Endothelial cell (in vitro differentiated cells): ENCODE data around the gene PRKAG3. TPM values are rescaled to one million over a fixed set of nuclear protein-coding genes. Genes with fewer than 3 reads are reported as not detected.

ENCODE experiments used
- DNase-seq: peaks from one replicate; pipeline ENCODE4 v3.0.0; 2021; ENCODE audit warnings: low spot score
- H3K27ac Mint-ChIP-seq: one replicate; pipeline ENCODE4 v1.8.0; 2021; ENCODE audit warnings: mixed read lengths, inconsistent platforms; ENCODE audit not compliant: unreplicated experiment
- H3K27me3 Mint-ChIP-seq: one replicate; pipeline ENCODE4 v1.8.0; 2021; ENCODE audit warnings: mild to moderate bottlenecking, moderate library complexity, mixed read lengths, inconsistent platforms; ENCODE audit not compliant: unreplicated experiment
- H3K36me3 Mint-ChIP-seq: one replicate; pipeline ENCODE4 v1.8.0; 2021; ENCODE audit warnings: mild to moderate bottlenecking, low read depth, mixed read lengths, inconsistent platforms; ENCODE audit not compliant: unreplicated experiment
- H3K4me1 Mint-ChIP-seq: one replicate; pipeline ENCODE4 v1.8.0; 2021; ENCODE audit warnings: mild to moderate bottlenecking, mixed read lengths, inconsistent platforms; ENCODE audit not compliant: unreplicated experiment
- H3K4me3 Mint-ChIP-seq: one replicate; pipeline ENCODE4 v1.8.0; 2021; ENCODE audit warnings: mild to moderate bottlenecking, mixed read lengths, inconsistent platforms; ENCODE audit not compliant: unreplicated experiment
- H3K9me3 Mint-ChIP-seq: one replicate; pipeline ENCODE4 v1.8.0; 2021; ENCODE audit warnings: mixed read lengths, inconsistent platforms; ENCODE audit not compliant: unreplicated experiment
- total RNA-seq: library from RNA; stranded (reverse); fragmentation: NEBNext Ultra II Directional; extraction: Animal tissue kit (Norgen Biotek cat#: 25700); gene quantifications from one replicate; pipeline ENCODE4 v1.2.1, GENCODE V29; 2021; ENCODE audit not compliant: unreplicated experiment
- TF ChIP-seq, protein P1 (sequence below): fragments of 200-600 bp; sonication (generic); IDR thresholded peaks from one replicate; pipeline ENCODE4 v1.5.0; 2021; ENCODE audit warnings: antibody characterized with exemption; ENCODE audit not compliant: unreplicated experiment

PRKAG3 gene
- total RNA-seq, 1 donor from 2014 or later = not detected

GRCh38 chr2:218812861-218813260, 18.7 kb downstream of the PRKAG3 start:
- H3K36me3 Mint-ChIP-seq = peaks cover 12% of the 10 kb centered on the region
- TF ChIP-seq, protein P1, sequence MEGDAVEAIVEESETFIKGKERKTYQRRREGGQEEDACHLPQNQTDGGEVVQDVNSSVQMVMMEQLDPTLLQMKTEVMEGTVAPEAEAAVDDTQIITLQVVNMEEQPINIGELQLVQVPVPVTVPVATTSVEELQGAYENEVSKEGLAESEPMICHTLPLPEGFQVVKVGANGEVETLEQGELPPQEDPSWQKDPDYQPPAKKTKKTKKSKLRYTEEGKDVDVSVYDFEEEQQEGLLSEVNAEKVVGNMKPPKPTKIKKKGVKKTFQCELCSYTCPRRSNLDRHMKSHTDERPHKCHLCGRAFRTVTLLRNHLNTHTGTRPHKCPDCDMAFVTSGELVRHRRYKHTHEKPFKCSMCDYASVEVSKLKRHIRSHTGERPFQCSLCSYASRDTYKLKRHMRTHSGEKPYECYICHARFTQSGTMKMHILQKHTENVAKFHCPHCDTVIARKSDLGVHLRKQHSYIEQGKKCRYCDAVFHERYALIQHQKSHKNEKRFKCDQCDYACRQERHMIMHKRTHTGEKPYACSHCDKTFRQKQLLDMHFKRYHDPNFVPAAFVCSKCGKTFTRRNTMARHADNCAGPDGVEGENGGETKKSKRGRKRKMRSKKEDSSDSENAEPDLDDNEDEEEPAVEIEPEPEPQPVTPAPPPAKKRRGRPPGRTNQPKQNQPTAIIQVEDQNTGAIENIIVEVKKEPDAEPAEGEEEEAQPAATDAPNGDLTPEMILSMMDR = no peak
- no peak for DNase-seq
- H3K9me3 Mint-ChIP-seq = no peaks in the 10 kb centered on the region
- no peak overlapping the region for H3K27ac Mint-ChIP-seq
- no peaks in the 10 kb centered on the region for H3K4me1 Mint-ChIP-seq
- H3K4me3 Mint-ChIP-seq = no peak overlapping the region
- H3K27me3 Mint-ChIP-seq = peaks cover 5% of the 10 kb centered on the region

DNA sequence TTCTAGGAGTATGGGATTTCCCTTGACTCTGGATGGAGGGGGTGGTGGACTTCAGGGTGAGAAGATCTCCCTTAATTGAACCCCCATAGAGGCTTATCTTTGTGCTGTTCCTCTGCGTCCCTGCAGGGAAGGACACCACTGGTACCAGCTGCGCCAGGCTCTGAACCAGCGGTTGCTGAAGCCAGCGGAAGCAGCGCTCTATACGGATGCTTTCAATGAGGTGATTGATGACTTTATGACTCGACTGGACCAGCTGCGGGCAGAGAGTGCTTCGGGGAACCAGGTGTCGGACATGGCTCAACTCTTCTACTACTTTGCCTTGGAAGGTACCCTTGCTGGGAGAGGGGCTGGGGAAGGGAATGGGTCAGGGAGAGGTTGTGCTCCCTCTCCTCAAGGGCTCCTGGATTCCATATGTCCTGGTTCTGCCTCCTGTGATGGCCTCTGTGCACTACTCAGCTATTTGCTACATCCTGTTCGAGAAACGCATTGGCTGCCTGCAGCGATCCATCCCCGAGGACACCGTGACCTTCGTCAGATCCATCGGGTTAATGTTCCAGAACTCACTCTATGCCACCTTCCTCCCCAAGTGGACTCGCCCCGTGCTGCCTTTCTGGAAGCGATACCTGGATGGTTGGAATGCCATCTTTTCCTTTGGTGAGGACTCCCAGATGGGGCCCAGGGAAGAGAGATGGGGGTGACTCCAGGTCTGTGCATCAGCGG, 19.3 kb downstream of the PRKAG3 start:
- H3K27ac Mint-ChIP-seq = no peak overlapping the region
- TF ChIP-seq, protein P1 = no peak
- H3K27me3 Mint-ChIP-seq = peaks cover 5% of the 10 kb centered on the region
- no peaks in the 10 kb centered on the region for H3K4me1 Mint-ChIP-seq
- H3K9me3 Mint-ChIP-seq = no peaks in the 10 kb centered on the region
- H3K4me3 Mint-ChIP-seq = no peak overlapping the region
- no peak for DNase-seq
- H3K36me3 Mint-ChIP-seq = peaks cover 12% of the 10 kb centered on the region

GRCh38 chr2:218811382-218811781, 20.2 kb downstream of the PRKAG3 start:
- Mint-ChIP-seq H3K9me3 (no peaks in the 10 kb centered on the region), H3K4me1 (peaks cover 3% of the 10 kb centered on the region), H3K27ac (no peak overlapping the region), H3K4me3 (no peak overlapping the region), H3K36me3 (peaks cover 8% of the 10 kb centered on the region), H3K27me3 (peaks cover 1% of the 10 kb centered on the region)
- TF ChIP-seq, protein P1 = no peak
- DNase-seq = no peak

DNA sequence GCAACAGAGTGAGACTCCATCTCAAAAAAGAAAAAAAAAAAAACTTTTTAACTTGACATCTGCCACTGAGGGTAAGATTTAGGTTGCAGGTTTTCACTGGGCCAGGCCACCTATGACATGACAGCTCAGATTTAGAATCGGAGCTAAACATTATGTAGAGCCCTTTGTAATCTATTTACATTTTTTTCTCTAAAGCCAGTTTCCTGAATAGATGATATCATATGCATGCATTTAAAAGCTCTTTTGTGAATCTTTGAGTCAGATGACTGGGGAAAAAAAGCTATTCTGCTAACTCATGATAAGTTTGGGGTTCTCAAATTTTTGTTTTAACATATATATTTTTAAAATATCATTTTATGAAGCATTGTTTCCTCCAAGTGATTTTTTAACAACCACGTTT, 21.3 kb downstream of the PRKAG3 start:
- Mint-ChIP-seq H3K36me3 (peaks cover 6% of the 10 kb centered on the region), H3K4me3 (no peak overlapping the region), H3K9me3 (no peaks in the 10 kb centered on the region), H3K27ac (no peak overlapping the region), H3K27me3 (peaks cover 1% of the 10 kb centered on the region), H3K4me1 (peaks cover 10% of the 10 kb centered on the region)
- TF ChIP-seq, protein P1 = no peak
- DNase-seq = no peak

GRCh38 chr2:218809515-218809914, 22.1 kb downstream of the PRKAG3 start:
- peaks cover 1% of the 10 kb centered on the region for H3K27me3 Mint-ChIP-seq
- peaks cover 10% of the 10 kb centered on the region for H3K4me1 Mint-ChIP-seq
- no peak for DNase-seq
- no peak overlapping the region for H3K27ac Mint-ChIP-seq
- H3K4me3 Mint-ChIP-seq = no peak overlapping the region
- TF ChIP-seq, protein P1 = no peak
- H3K36me3 Mint-ChIP-seq = peaks cover 6% of the 10 kb centered on the region
- H3K9me3 Mint-ChIP-seq = no peaks in the 10 kb centered on the region
